ENCODE data around the gene VIPR2.
"Not testable (repeated sequence)": the region's sequence is repeated elsewhere in the genome, so short reads cannot be mapped to it uniquely, and the experiment has no call there.

Gene VIPR2

GRCh38 chr7:159137906-159138305 lies 6.8 kb downstream of the VIPR2 start:
- no peak for DNase-seq

- DNase-seq: no peak
Observed at GRCh38 chr7:159136846-159137245, 7.8 kb downstream of the VIPR2 start.

DNA sequence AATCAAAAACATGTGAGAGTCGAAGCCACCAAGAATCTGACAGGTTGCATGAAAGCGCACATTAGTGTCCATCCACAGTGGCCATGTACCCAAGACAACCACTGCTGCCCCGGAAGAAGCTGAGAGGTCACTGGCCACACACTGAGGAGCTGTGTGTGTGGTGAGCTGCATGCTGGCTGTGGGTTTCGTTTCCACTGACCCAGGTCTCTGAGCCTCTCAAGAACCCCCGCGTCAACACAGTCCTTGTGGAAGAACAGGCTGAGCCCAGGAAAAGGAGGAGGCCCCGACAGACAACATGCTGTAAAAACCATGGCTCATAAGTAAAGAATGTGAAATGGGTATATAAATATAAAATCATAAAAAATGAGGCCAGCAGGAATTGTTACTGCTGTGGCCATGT lies 8.2 kb downstream of the VIPR2 start:
- no peak for DNase-seq

DNA sequence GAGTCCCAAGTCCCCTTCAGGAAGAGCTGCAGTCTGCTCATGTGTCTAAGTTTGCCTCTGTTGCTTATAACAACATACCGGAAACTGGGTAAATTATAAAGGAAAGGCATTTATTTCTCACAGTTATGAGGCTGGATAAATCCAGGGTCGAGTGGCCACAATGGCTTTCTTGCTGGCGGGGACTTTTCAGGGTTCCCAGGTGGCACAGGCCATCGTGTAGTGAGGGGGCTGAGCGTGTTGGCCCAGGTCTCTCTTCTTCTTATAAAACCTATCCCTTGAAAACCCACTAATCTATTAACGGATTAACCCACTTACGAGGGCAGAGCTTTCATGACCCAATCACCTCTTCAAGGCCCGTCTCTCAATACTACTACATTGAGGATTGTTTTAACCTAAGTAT lies 8.7 kb downstream of the VIPR2 start:
- no peak for DNase-seq

GRCh38 chr7:159132670-159133443 lies 11.8 kb downstream of the VIPR2 start:
- DNase-seq: not testable (repeated sequence)

DNA sequence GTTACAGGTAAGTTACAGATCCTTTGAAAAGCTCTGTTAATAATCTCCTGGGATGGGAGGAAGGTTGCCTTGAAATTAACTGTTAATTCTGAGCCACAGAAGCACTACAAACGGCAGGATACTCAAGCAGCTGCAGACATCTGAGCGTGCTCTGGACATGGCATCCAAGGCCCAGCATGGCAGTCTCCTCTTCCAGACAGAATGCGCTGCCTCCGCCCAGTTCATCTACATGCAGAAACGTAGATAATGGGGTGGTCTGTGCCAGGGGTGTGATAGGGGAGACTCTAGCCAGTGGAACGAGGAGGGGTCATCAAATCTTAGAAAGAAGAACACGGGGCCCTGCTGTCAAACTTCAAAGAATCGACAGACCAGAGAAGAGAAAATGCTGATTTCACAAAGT lies 13.8 kb downstream of the VIPR2 start:
- DNase-seq: no peak

GRCh38 chr7:159130199-159130775 lies 14.4 kb downstream of the VIPR2 start:
- DNase-seq: no peak

DNA sequence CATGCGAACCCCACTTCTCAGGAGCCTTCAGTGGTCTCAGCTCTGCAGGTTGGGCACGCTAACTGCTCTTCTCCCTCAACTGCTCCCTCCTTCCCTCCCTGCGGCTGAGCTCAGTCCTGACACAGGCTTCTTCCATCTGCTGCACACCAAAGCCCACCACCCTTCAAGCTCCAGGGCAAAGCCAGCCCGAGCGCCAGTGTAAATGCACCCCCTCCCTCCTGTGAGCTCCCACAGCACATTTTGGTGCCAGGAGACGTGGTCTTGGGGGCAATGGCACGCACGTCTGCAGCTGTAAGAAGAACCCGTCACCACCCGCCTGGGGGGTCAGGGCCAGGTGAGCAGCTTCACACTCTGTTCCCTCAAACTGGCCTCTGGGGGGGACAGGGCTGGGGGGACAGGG lies 15.9 kb downstream of the VIPR2 start:
- no peak for DNase-seq

DNA sequence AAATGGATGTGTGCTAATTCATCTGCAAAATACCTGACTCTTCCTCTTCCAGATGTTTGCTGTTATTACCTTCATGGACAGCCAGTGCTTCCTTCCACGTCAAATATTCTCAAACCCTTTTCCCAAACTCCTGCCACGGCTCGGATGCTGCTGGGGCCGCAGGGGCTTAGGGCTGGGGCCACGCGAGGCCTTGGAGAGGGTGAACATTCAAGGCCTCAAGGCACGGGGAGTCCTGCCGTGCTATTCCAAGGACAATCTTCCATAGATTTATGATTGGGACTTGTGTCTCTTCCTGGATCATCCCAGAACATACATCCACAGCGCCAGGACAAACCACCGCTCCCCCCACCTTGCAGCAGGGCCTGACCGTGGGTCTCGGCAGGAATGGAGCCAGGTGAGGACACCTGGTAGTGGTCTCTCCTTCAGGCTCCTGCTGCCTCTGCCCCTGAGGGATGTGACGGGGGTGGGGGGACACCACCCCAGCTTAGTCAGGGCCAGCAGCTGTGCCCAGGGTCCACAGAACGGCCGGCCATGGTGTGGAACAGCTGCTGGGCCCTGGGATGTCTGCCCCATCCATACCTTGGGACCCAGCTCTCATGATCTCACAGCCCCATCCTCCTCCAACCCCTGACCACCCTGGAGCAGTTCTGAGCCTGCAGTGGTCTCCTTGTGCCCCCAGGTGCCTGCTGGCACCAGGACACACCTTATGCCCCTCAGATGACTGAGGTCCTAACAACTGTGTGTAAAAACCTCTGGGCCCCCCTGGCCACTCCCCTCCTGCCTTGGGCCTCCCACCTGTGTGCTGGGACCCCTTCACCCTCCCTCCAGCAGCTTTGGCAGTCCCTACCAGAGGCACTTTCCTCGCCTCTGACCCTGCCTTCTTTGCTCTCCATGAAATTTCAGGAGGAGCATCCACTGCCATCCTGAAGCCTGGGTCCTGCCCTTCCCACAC lies 16.7 kb downstream of the VIPR2 start:
- no peak for DNase-seq

DNA sequence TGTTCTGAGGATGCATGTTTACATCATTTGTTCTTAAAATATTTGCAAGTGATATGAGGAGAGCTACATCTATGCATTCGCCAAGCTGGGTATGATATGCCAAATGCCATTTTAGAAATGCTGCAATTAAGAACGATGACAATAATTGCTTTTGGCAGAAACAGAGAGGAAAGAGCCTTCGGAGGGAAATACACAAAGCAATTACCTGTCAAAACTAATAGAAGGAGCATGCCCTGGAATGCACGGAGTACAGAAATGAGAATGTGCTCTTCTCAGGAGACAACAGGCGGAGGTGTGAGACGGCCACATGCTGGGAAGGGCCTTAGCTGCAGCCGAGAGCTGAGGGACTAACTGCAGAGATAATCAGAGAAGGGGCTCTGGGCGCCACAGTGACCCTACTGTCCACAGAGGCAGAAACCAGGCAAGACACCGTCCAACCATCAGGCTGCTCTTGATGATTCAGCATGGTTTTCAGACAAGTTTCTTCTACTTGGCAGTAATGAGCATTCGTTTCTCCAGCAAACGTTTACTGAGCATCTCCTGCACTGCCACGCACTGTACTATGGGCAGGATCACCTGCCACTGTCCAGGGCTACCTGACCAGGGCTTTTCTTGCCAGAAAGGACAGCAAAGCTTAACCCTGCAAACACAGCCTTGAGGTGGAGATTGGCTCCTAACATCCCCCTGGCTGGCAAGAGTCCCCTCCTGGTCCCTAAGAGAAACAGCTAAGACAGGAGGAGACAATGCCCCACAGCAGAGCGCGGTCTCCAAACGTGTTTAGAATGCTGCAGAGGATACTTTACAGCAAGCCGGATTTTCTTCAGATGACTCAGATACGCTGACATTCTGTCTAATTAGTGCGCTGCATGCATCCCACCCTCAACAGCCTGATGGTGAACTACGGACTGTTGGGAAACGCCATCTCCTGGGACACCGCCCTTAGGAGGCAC lies 18.1 kb downstream of the VIPR2 start:
- DNase-seq: no peak

DNA sequence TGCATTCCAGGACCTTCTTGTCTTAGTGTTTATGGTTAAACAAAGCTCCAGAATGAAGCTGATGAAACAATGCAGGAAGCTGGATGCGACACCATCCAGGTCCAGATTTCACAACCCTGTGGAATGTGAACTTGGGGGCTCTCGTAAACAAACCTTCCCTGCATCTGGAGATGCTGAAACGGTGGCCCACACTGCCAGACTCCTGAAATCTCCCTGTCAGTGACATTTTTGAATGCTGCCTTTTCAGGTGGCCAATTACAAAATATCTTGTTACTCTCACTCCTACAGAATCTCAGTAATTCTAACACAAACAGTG lies 18.8 kb downstream of the VIPR2 start:
- DNase-seq: no peak

DNA sequence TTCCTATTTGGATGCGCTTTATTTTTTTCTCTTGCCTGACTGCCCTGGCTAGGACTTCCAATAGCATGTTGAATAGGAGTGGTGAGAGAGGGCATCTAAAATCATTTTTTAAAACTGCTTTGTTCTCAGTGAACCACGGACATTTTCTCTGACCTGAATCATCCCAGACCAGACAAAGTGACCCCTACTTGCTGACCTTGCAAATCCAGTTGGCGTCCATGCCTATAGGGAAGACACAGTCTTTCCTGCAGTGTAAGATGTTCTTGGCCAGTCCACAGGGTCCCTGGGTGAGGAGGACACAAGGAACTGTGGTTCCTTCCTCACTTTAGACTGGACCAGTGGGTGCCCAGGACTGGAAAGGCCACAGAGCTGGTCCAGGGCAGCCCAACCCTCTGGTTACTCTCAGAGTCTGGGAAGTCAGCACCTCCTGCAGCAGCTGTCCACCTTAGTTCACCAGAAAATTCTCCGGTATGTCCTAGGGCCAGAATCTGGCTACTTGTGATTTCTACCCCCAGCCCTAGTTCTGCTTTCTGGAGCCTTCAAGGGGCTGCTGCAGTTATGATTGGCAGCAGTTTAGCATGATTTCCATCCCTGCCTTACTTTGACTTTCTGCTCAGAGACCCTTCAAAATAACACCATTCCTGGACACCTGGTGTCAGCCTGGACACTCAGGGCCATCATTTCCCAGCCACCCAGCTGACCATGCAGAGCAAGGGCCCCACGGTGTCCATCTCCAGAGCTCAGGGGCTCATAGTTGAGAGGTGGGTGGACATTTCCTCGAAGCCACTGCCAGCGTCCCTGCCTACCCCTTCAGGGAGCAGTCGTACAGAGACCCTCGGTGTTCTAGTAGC lies 19.3 kb downstream of the VIPR2 start:
- DNase-seq: no peak

DNA sequence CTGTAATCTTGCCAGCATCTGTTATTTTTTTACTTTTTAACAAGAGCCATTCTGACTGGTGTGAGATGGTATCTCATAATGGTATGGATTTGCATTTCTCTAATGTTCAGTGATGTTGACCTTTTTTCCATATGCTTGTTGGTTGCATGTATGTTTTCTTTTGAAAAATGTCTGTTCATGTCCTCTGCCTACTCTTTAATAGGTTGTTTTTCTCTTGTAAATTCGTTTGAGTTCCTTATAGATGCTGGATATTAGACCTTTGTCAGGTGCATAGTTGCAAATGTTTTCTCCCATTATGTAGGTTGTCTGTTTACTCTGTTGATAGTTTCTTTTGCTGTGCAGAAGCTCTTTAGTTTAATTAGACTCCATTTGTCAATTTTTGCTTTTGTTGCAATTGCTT lies 20.9 kb downstream of the VIPR2 start:
- not testable (repeated sequence) for DNase-seq

- DNase-seq: not testable (repeated sequence)
Observed at GRCh38 chr7:159123294-159123693, 21.4 kb downstream of the VIPR2 start.

GRCh38 chr7:159122276-159122675 lies 22.4 kb downstream of the VIPR2 start:
- no peak for DNase-seq

- no peak for DNase-seq
Observed at GRCh38 chr7:159121476-159121875, 23.2 kb downstream of the VIPR2 start.

DNA sequence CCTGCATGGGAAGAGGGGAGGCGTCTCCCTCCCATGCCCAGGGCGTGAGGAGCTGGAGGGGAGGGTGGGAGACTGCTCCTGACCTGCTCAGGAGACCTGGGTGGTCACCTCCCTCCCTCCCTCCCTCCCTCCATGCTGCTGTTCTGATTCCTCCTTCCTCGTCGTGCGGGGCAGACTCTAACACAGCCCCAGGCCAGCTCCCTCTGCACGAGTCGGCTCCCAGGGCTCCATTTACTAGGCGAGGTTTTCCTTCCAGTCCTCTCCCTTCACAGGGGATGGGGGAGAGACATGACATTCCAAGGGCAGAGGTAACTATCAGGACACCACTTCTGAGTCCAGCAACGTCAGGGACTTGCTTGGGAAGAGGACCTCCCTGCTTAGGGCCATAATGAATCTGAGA lies 23.6 kb downstream of the VIPR2 start:
- no peak for DNase-seq

- no peak for DNase-seq
Observed at GRCh38 chr7:159120540-159120919, 24.1 kb downstream of the VIPR2 start.

- no peak for DNase-seq
Observed at GRCh38 chr7:159119851-159120539, 24.7 kb downstream of the VIPR2 start.

DNA sequence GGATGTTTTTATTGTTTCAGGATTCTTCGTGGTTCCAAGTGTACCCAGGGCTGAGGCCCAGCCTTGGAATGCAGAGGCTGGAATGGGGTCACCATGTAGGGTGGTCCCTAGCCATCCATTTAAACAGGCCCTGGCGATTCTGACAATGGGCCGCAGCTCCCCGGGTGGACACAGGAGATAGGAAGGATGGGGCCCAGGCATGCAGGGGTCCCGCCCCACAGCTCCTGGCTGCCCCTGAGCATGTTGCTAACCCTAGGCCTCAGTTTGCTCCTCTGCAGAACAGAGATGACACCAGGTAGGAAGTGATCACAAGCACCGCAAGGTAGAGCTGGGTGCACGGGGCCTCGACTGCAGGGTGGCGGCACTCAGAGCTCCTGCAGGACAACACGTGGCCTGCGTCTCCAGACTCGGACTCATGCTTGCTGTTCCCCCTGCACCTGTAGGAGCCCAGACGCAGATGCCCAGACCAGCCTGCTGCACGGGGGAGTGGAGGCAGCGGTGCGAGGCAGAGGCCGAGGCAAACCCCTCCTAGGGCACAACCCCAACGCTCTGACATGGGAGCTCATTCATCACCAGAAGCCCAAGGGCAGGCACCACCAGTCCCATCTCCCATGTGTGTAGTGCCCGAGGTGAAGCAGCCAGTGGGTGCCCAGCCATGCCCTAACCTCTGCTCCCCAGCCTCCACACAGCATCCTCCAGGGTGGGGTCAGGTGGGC lies 25.5 kb downstream of the VIPR2 start:
- DNase-seq: no peak

Data from activated effector memory CD4-positive, alpha-beta T cell treated with Interleukin-2 at 50 U/mL for 16 hours (primary cell).